Testis (tissue), 3 donors: ENCODE results near the gene USP48. TPM values are rescaled to one million over a fixed set of nuclear protein-coding genes. Genes with fewer than 3 reads are reported as not detected.

Experiments used
- DNase-seq: peaks from one replicate; pipeline ENCODE4 v3.0.0-alpha.2; 2019
- H3K27ac ChIP-seq, 2 donors: fragments of 200-600 bp; sonication (generic); one replicate each; pipeline ENCODE4 v1.5.1; 2019
- H3K27me3 ChIP-seq: fragments of 200-600 bp; sonication (generic); one replicate; pipeline ENCODE4 v1.5.1; 2019
- H3K36me3 ChIP-seq: fragments of 200-600 bp; sonication (generic); one replicate; pipeline ENCODE4 v1.5.1; 2017; ENCODE audit warnings: low read depth; ENCODE audit errors: missing control alignments
- H3K4me1 ChIP-seq: fragments of 200-600 bp; sonication (generic); one replicate; pipeline ENCODE4 v1.5.1; 2019
- H3K4me3 ChIP-seq, 2 donors: fragments of 200-600 bp; sonication (generic); one replicate each; pipeline ENCODE4 v1.5.1; 2017 to 2019
- H3K9me3 ChIP-seq: fragments of 200-600 bp; sonication (generic); one replicate; pipeline ENCODE4 v1.5.1; 2017
- CTCF ChIP-seq, 3 experiments: fragments of 450-650 bp in 2 of 3; fragments of 200-600 bp in 1 of 3; sonication (generic) in 1 of 3; IDR thresholded peaks; one replicate each; pipeline ENCODE4 v1.5.1; 2016 to 2019; ENCODE audit warnings: antibody characterized with exemption in 3 of 3, mild to moderate bottlenecking in 2 of 3, moderate library complexity in 1 of 3
- POLR2A ChIP-seq: fragments of 450-650 bp; IDR thresholded peaks from one replicate; pipeline ENCODE4 v1.6.1; 2017; ENCODE audit warnings: antibody characterized with exemption, mild to moderate bottlenecking, moderate library complexity
- WGBS, 2 donors: methylation state at CpG; one replicate each; pipeline ENCODE4 v1.1.5; 2018; 5-methylcytosine and 5-hydroxymethylcytosine counted together
- intact Hi-C: fragments of 100-400 bp; cut with DNase I; formaldehyde crosslinking; loops from one replicate; pipeline ENCODE4 v1.15.1; 2023; ENCODE audit warnings: low total_unique reads
- polyA plus RNA-seq: library from polyadenylated mRNA; stranded (reverse); fragments of 350-450 nt; fragmentation: Illumina TruSeq; extraction: RNeasy Lipid Tissue Mini Kit (QIAGEN cat#74804); gene quantifications from one replicate; pipeline ENCODE4 v1.2.3, GENCODE V29; 2014; ENCODE audit warnings: low read depth, low replicate concordance; ENCODE audit not compliant: insufficient read depth
- total RNA-seq, 2 donors: library from RNA; depleted of rRNA; stranded (reverse); fragments of >200 nt; gene quantifications; one replicate each; pipeline ENCODE4 v1.2.3, GENCODE V29; 2016

The USP48 gene
- total and polyA plus RNA-seq, 3 donors from 2014 or later = 33.3 to 66.2 (median 63.0) TPM

- no peak for DNase-seq
- Histone ChIP-seq H3K36me3 (no peaks in the 10 kb centered on the region), H3K4me3 (no peak overlapping the region), H3K27me3 (no peaks in the 10 kb centered on the region), H3K4me1 (peaks cover 6% of the 10 kb centered on the region), H3K27ac (no peak overlapping the region), H3K9me3 (no peaks in the 10 kb centered on the region)
- 78 to 84% methylated on average over 6 to 8 of the region's 10 CpGs for WGBS, 2 donors
- intact Hi-C loops = no loop called here
- TF ChIP-seq POLR2A = no peak
- TF ChIP-seq CTCF (IDR thresholded peaks at IDR 0.05) = no peak
Observed at GRCh38 chr1:21648791-21649190, 134.2 kb downstream of the USP48 start.

GRCh38 chr1:21648352-21648730, 134.6 kb downstream of the USP48 start:
- Histone ChIP-seq H3K9me3 (no peaks in the 10 kb centered on the region), H3K36me3 (no peaks in the 10 kb centered on the region), H3K27me3 (no peaks in the 10 kb centered on the region), H3K27ac (no peak overlapping the region), H3K4me3 (no peak overlapping the region), H3K4me1 (peaks cover 6% of the 10 kb centered on the region)
- TF ChIP-seq CTCF (IDR thresholded peaks at IDR 0.05) (no peak), POLR2A (no peak)
- intact Hi-C loops = no loop called here
- 38 to 62% methylated on average over 4 of the region's 4 CpGs for WGBS, 2 donors
- DNase-seq = no peak

- H3K27me3 ChIP-seq = no peaks in the 10 kb centered on the region
- peak; percentile 81 for DNase-seq
- intact Hi-C loops = no loop called here
- WGBS, 2 donors = 30 to 39% methylated on average over 18 to 19 of the region's 19 CpGs
- no peak overlapping the region for H3K27ac ChIP-seq
- no peak overlapping the region for H3K4me3 ChIP-seq
- H3K9me3 ChIP-seq = no peaks in the 10 kb centered on the region
- no peaks in the 10 kb centered on the region for H3K36me3 ChIP-seq
- TF ChIP-seq POLR2A (no peak), CTCF (IDR thresholded peaks at IDR 0.05) (no peak)
- peaks cover 6% of the 10 kb centered on the region for H3K4me1 ChIP-seq
Observed at GRCh38 chr1:21647431-21648351, 135.3 kb downstream of the USP48 start.

- no peak for DNase-seq
- Histone ChIP-seq H3K4me1 (no peaks in the 10 kb centered on the region), H3K9me3 (no peaks in the 10 kb centered on the region), H3K27me3 (no peaks in the 10 kb centered on the region), H3K36me3 (no peaks in the 10 kb centered on the region), H3K27ac (no peak overlapping the region), H3K4me3 (no peak overlapping the region)
- 84 to 89% methylated on average over 2 to 5 of the region's 5 CpGs for WGBS, 2 donors
- intact Hi-C loops = no loop called here
- TF ChIP-seq POLR2A = no peak
- no peak for TF ChIP-seq CTCF (IDR thresholded peaks at IDR 0.05)
Observed at GRCh38 chr1:21645550-21645949, 137.4 kb downstream of the USP48 start.

GRCh38 chr1:21644906-21645305, 138.0 kb downstream of the USP48 start:
- no peaks in the 10 kb centered on the region for H3K27me3 ChIP-seq
- no peak overlapping the region for H3K27ac ChIP-seq
- DNase-seq = no peak
- TF ChIP-seq CTCF (IDR thresholded peaks at IDR 0.05) (no peak), POLR2A (no peak)
- no peaks in the 10 kb centered on the region for H3K36me3 ChIP-seq
- no peaks in the 10 kb centered on the region for H3K9me3 ChIP-seq
- WGBS, 2 donors = 84 to 93% methylated on average over 5 of the region's 5 CpGs
- intact Hi-C loops = no loop called here
- H3K4me1 ChIP-seq = no peaks in the 10 kb centered on the region
- H3K4me3 ChIP-seq = no peak overlapping the region
